B cell (primary cell): ENCODE measurements around the gene PCDHA11. TPM values are rescaled to one million over a fixed set of nuclear protein-coding genes. Genes with fewer than 3 reads are reported as not detected.
"Not testable (repeated sequence)": the region's sequence is repeated elsewhere in the genome, so short reads cannot be mapped to it uniquely, and the experiment has no call there.

Source experiments
- ATAC-seq: fragments of 200-7000 bp; cut with Tn5 transposase; one replicate; pipeline ENCODE4 v1.10.0; 2021; ENCODE audit warnings: low read depth, mild to moderate bottlenecking, moderate number of reproducible peaks, moderate library complexity
- CTCF ChIA-PET: fragments of 350-600 bp; sonication (Branson Sonifier 250); formaldehyde crosslinking; loops from one replicate; lab custom pipeline; 2021; ENCODE audit warnings: antibody characterized with exemption, inconsistent platforms; lab: Charles Lee
- POLR2A ChIA-PET: fragments of 350-600 bp; sonication (Branson Sonifier 250); formaldehyde crosslinking; loops from one replicate; lab custom pipeline; 2021; ENCODE audit warnings: antibody characterized with exemption; lab: Charles Lee
- DNase-seq: peaks from one replicate; pipeline ENCODE4 v3.0.0; 2013
- H2AFZ ChIP-seq: 2 replicates; pipeline ENCODE4 v1.6.1; 2012; ENCODE audit warnings: mild to moderate bottlenecking, low read depth, low read length; ENCODE audit not compliant: insufficient read depth, poor library complexity, severe bottlenecking
- H3K27ac ChIP-seq, 2 donors: 1 replicate in 1 of 2; 2 replicates in 1 of 2; pipeline ENCODE4 v1.5.1; 2012 to 2013; ENCODE audit warnings: low read length in 2 of 2, mild to moderate bottlenecking in 2 of 2, moderate library complexity in 1 of 2
- H3K27me3 ChIP-seq, 4 experiments: fragments of 200-600 bp in 1 of 4; sonication (generic) in 1 of 4; replicated peaks in 1 of 4; 1 replicate in 2 of 4; 2 replicates in 2 of 4; pipeline versions ENCODE4 v1.6.1 to v1.7.0; 2013 to 2016; ENCODE audit warnings: low read length in 3 of 4, mild to moderate bottlenecking in 2 of 4, mixed read lengths in 1 of 4, moderate library complexity in 1 of 4; ENCODE audit not compliant: insufficient read depth in 4 of 4, control insufficient read depth in 3 of 4; ENCODE audit errors: control extremely low read depth in 1 of 4
- H3K36me3 ChIP-seq, 2 experiments: replicated peaks in 1 of 2; 1 replicate in 1 of 2; 2 replicates in 1 of 2; pipeline versions ENCODE4 v1.6.1 to v1.7.1; 2013; ENCODE audit warnings: low read length in 1 of 2; ENCODE audit not compliant: insufficient read depth in 2 of 2, control insufficient read depth in 1 of 2; ENCODE audit errors: control extremely low read depth in 1 of 2, extremely low read depth in 1 of 2
- H3K4me1 ChIP-seq, 2 donors: fragments of 200-600 bp in 1 of 2; sonication (generic) in 1 of 2; 1 replicate in 1 of 2; 2 replicates in 1 of 2; pipeline versions ENCODE4 v1.5.1 to v1.6.1; 2013 to 2017; ENCODE audit warnings: low read length in 2 of 2; ENCODE audit not compliant: control insufficient read depth in 2 of 2, insufficient read depth in 2 of 2
- H3K4me2 ChIP-seq: replicated peaks from 2 replicates; pipeline ENCODE3; 2012; ENCODE audit warnings: mild to moderate bottlenecking, low read depth, low read length; ENCODE audit not compliant: poor library complexity, severe bottlenecking
- H3K4me3 ChIP-seq, 5 experiments: fragments of 200-600 bp in 1 of 5; sonication (generic) in 1 of 5; 1 replicate in 3 of 5; 2 replicates in 2 of 5; pipeline versions ENCODE4 v1.5.1 to v1.7.0; 2011 to 2016; ENCODE audit warnings: low read length in 4 of 5, mild to moderate bottlenecking in 4 of 5, low read depth in 2 of 5, control low read depth in 1 of 5, moderate library complexity in 1 of 5; ENCODE audit not compliant: insufficient read depth in 1 of 5; ENCODE audit errors: control extremely low read depth in 1 of 5, extremely low read depth in 1 of 5
- H3K79me2 ChIP-seq: fragments of 200-600 bp; sonication (generic); one replicate; pipeline ENCODE4 v1.6.0; 2016; ENCODE audit warnings: low read length; ENCODE audit not compliant: control insufficient read depth, insufficient read depth
- H3K9ac ChIP-seq: fragments of 200-600 bp; sonication (generic); 2 replicates; pipeline ENCODE4 v1.6.1; 2017; ENCODE audit warnings: mild to moderate bottlenecking, low read length, moderate library complexity
- H3K9me3 ChIP-seq, 3 donors: one replicate each; pipeline versions ENCODE4 v1.6.1 to v1.7.1; 2013; ENCODE audit warnings: low read length in 2 of 3; ENCODE audit not compliant: control insufficient read depth in 2 of 3, insufficient read depth in 1 of 3; ENCODE audit errors: control extremely low read depth in 1 of 3
- H4K20me1 ChIP-seq: 2 replicates; pipeline ENCODE4 v1.6.0; 2012; ENCODE audit warnings: mild to moderate bottlenecking, low read length; ENCODE audit not compliant: insufficient read depth, control insufficient read depth, poor library complexity, severe bottlenecking
- H3K27ac Mint-ChIP-seq: one replicate; pipeline ENCODE4 v1.8.0; 2021; ENCODE audit warnings: mixed read lengths
- H3K27me3 Mint-ChIP-seq: one replicate; pipeline ENCODE4 v1.8.0; 2021; ENCODE audit warnings: mixed read lengths
- H3K4me1 Mint-ChIP-seq: one replicate; pipeline ENCODE4 v1.8.0; 2021; ENCODE audit warnings: mixed read lengths
- H3K4me3 Mint-ChIP-seq: one replicate; pipeline ENCODE4 v1.8.0; 2021; ENCODE audit warnings: mixed read lengths
- H3K9me3 Mint-ChIP-seq: one replicate; pipeline ENCODE4 v1.8.0; 2022; ENCODE audit warnings: mixed read lengths; ENCODE audit not compliant: insufficient read depth
- CTCF ChIP-seq: fragments of 200-600 bp; IDR thresholded peaks from one replicate; pipeline ENCODE4 v1.8.0; 2022; ENCODE audit warnings: antibody characterized with exemption, mild to moderate bottlenecking
- EZH2 ChIP-seq: IDR thresholded peaks from 2 replicates; pipeline ENCODE4 v1.6.1; 2012; ENCODE audit warnings: borderline replicate concordance, low read depth, mild to moderate bottlenecking, moderate library complexity, low read length; ENCODE audit not compliant: insufficient read depth, poor library complexity, severe bottlenecking
- WGBS: methylation state at CpG from one replicate; pipeline ENCODE4 v1.1.5; 2013; ENCODE audit warnings: missing lambda C conversion rate; ENCODE audit not compliant: insufficient coverage; 5-methylcytosine and 5-hydroxymethylcytosine counted together
- intact Hi-C: fragments of 100-400 bp; cut with micrococcal nuclease; formaldehyde crosslinking; loops from one replicate; pipeline ENCODE4 v1.10.0; 2022
- polyA plus RNA-seq: library from polyadenylated mRNA; depleted of rRNA; stranded (reverse); fragments of >200 nt; gene quantifications from 2 replicates; pipeline ENCODE4 v1.2.3, GENCODE V29; 2012
- total RNA-seq, 2 donors: library from RNA; stranded (reverse); fragments of 120-200 nt in 1 of 2; gene quantifications; 1 replicate in 1 of 2; 2 replicates in 1 of 2; pipeline versions ENCODE4 v1.2.3 to v1.2.4, GENCODE V29; 2013 to 2022

PCDHA11 gene
- total and polyA plus RNA-seq, 2 donors (not counting 1 experiment from before 2014, with no cell fraction given): not detected

GRCh38 chr5:140821375-140822280 lies 47.1 kb upstream of the PCDHA11 start, which contains the start of gene PCDHA5:
PCDHA5 (plus strand) TSS chr5:140821613.
- H3K36me3 ChIP-seq: no peaks in the 10 kb centered on the region
- Mint-ChIP-seq H3K27me3 (peaks cover 9% of the 10 kb centered on the region), H3K4me3 (no peak within 1 kb of the TSS), H3K9me3 (no peaks in the 10 kb centered on the region), H3K4me1 (no peaks in the 10 kb centered on the region), H3K27ac (no peak within 1 kb of the TSS)
- ChIA-PET CTCF (no interaction called here), POLR2A (no interaction called here)
- no peak for TF ChIP-seq CTCF
- TF ChIP-seq EZH2: no peak
- no peaks in the 10 kb centered on the region for H3K79me2 ChIP-seq
- no peak within 1 kb of the TSS for H3K4me3 ChIP-seq
- H3K27me3 ChIP-seq: peaks cover 0 to 4% (median 1%) of the 10 kb centered on the region in 4 experiments
- intact Hi-C loops: no loop called here
- no peak within 1 kb of the TSS for H3K4me2 ChIP-seq
- DNase-seq (no peak), ATAC-seq (no peak)
- H3K9ac ChIP-seq: no peak within 1 kb of the TSS
- H2AFZ ChIP-seq: no peak within 1 kb of the TSS
- no peaks in the 10 kb centered on the region for H4K20me1 ChIP-seq
- no peaks in the 10 kb centered on the region for H3K4me1 ChIP-seq
- peaks cover 0 to 21% (median 2%) of the 10 kb centered on the region in 3 donors for H3K9me3 ChIP-seq
- H3K27ac ChIP-seq: no peak within 1 kb of the TSS
- 50% methylated on average over 26 of the region's 39 CpGs for WGBS

- Histone ChIP-seq H3K4me1 (no peaks in the 10 kb centered on the region), H3K27me3 (peaks cover 0 to 8% (median 1%) of the 10 kb centered on the region in 4 experiments), H3K9ac (no peak overlapping the region), H3K4me3 (no peak overlapping the region), H3K27ac (no peak overlapping the region), H3K9me3 (peaks cover 0 to 21% (median 2%) of the 10 kb centered on the region in 3 donors), H3K36me3 (no peaks in the 10 kb centered on the region), H3K4me2 (no peak overlapping the region), H2AFZ (no peak overlapping the region), H4K20me1 (no peaks in the 10 kb centered on the region), H3K79me2 (no peaks in the 10 kb centered on the region)
- Mint-ChIP-seq H3K27ac (no peak overlapping the region), H3K9me3 (no peaks in the 10 kb centered on the region), H3K4me3 (no peak overlapping the region), H3K27me3 (peaks cover 15% of the 10 kb centered on the region), H3K4me1 (no peaks in the 10 kb centered on the region)
- ATAC-seq (no peak), DNase-seq (no peak)
- TF ChIP-seq CTCF (no peak), EZH2 (no peak)
- ChIA-PET CTCF (no interaction called here), POLR2A (no interaction called here)
- 11% methylated on average over 3 of the region's 6 CpGs for WGBS
- intact Hi-C loops: no loop called here
These were observed 46.5 kb upstream of the PCDHA11 start for GRCh38 chr5:140822281-140822629.

GRCh38 chr5:140822969-140823368 lies 45.8 kb upstream of the PCDHA11 start:
- H3K36me3 ChIP-seq, CTCF ChIA-PET, H4K20me1 ChIP-seq, H3K27ac Mint-ChIP-seq, H3K4me1 Mint-ChIP-seq, POLR2A ChIA-PET, H3K27ac ChIP-seq, H3K4me2 ChIP-seq, H3K4me3 ChIP-seq, H3K79me2 ChIP-seq, H3K9ac ChIP-seq, H3K4me3 Mint-ChIP-seq, H2AFZ ChIP-seq, DNase-seq, intact Hi-C loops, H3K4me1 ChIP-seq, ATAC-seq, H3K27me3 ChIP-seq, H3K9me3 Mint-ChIP-seq: not testable (repeated sequence)
- 71% methylated on average over 47 of the region's 48 CpGs for WGBS
- peaks cover 11% of the 10 kb centered on the region for H3K27me3 Mint-ChIP-seq
- peaks cover 0 to 23% (median 2%) of the 10 kb centered on the region in 3 donors for H3K9me3 ChIP-seq
